HL-60 (cell line): ENCODE results near the gene DNAJC8.

Experiments
- DNase-seq, 2 experiments: peaks; one replicate each; pipeline ENCODE4 v3.0.0-alpha.2; 2010 to 2020; ENCODE audit warnings: low read depth in 1 of 2, low spot score in 1 of 2
- H3K27ac ChIP-seq: fragments of 250-450 bp; sonication (Bioruptor Pico); replicated peaks from 2 replicates; pipeline ENCODE4 v1.5.1; 2020; ENCODE audit warnings: mild to moderate bottlenecking, moderate library complexity
- H3K27me3 ChIP-seq: fragments of 250-450 bp; sonication (Bioruptor Pico); 2 replicates; pipeline ENCODE4 v1.5.1; 2021; ENCODE audit warnings: mild to moderate bottlenecking, moderate library complexity; ENCODE audit not compliant: insufficient read depth, poor library complexity, severe bottlenecking
- H3K4me3 ChIP-seq: replicated peaks from 2 replicates; pipeline ENCODE4 v1.5.1; 2011; ENCODE audit warnings: mild to moderate bottlenecking, control low read depth, low read length; ENCODE audit not compliant: insufficient read depth
- CTCF ChIP-seq: IDR thresholded peaks from one replicate; pipeline ENCODE4 v1.5.1; 2011; ENCODE audit warnings: low read length, control low read depth, inconsistent platforms; ENCODE audit not compliant: insufficient read depth
- GABPA ChIP-seq: IDR thresholded peaks from 2 replicates; pipeline ENCODE4 v1.6.1; 2012; ENCODE audit warnings: low read depth
- POLR2AphosphoS5 ChIP-seq: IDR thresholded peaks from 2 replicates; pipeline ENCODE4 v1.6.1; 2012; ENCODE audit warnings: low read depth
- REST ChIP-seq: IDR thresholded peaks from 2 replicates; pipeline ENCODE4 v1.6.1; 2012; ENCODE audit warnings: low read depth; ENCODE audit not compliant: insufficient replicate concordance
- SPI1 ChIP-seq: IDR thresholded peaks from 2 replicates; pipeline ENCODE4 v1.6.1; 2012; ENCODE audit warnings: low read depth, mild to moderate bottlenecking, borderline replicate concordance

Gene DNAJC8

DNA sequence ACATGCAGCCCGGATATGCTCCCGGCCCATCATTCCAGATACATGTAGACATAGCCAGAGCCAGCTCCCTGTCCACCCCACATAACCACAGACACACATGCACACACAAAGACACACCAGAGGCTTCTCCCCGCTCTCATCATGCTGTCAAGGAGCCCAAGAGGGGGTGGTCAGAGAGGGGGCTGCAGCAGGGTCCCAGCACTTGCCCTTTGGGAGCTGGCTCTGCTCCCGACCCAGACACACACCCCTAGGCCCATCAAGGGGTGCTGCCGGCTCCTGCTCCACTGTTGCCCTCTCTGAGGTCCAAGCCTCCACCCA is 58.9 kb downstream of the DNAJC8 start:
- H3K27ac ChIP-seq = peak overlapping the region; percentile 86
- peak overlapping the region; percentile 67 for H3K4me3 ChIP-seq
- DNase-seq = no peak
- H3K27me3 ChIP-seq = no peaks in the 10 kb centered on the region
- TF ChIP-seq POLR2AphosphoS5 = no peak
- no peak for TF ChIP-seq REST
- no peak for TF ChIP-seq GABPA
- TF ChIP-seq SPI1 = no peak

DNA sequence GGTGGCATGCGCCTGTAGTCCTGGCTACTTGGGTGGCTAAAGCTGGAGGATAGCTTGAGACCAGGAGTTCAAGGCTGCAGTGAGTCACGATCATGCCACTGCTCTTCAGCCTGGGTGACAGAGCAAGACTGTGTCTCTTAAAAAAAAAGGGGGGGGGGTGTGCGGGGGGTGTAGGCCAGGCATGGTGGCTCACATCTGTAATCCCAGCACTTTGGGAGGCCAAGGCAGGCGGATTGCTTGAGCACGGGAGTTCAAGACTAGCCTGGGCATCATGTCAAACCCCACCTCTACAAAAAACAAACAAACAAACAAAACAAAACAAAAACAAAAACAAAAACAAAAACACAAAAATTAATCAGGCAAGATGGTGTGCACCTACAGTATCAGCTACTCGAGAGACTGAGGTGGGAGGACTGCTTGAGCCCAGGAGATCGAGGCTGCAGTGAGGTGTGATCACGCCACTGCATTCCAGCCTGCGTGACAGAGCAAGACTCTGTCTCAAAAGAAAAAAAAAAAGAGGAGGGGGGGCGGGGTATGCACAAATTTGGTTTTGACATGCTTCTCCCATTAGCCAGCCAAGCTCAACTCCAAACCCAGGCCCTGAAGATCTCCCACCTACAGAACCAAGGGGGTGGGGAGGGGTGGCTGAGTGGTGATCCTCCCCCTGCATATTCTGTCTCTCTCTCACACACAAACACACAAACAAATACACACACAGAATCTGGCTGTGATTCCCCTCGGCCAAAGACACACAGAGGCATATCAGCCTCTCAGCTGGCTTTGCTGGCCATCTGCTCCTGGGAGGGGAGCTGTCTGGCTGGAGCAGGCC is 59.5 kb downstream of the DNAJC8 start:
- Histone ChIP-seq H3K27me3 (no peaks in the 10 kb centered on the region), H3K27ac (peak overlapping the region; percentile 86), H3K4me3 (peak overlapping the region; percentile 67)
- TF ChIP-seq CTCF (no peak), SPI1 (no peak), GABPA (no peak), POLR2AphosphoS5 (no peak), REST (no peak)
- DNase-seq = no peak

DNA sequence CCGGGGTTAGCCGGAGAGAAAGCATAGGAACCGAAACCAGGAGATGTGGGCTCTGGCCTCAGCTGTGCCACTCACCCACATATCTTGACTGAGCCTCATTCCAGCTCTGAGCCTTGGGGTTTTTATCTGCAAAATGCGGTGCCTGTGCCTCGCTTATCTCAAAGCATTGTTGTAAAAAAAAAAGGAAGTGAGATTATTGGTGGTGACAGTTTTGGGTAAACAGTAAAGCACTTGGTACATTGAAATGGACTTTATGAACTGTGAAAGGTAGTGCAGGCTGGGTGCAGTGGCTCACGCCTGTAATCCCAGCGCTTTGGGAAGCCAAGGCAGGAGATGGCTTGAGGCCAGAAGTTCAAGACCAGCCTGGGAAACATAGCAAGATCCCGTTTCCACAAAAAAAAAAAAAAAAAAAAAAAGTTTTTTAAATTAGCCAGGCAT is 60.1 kb downstream of the DNAJC8 start:
- DNase-seq = peak; percentile 85 to 87
- H3K27me3 ChIP-seq = no peaks in the 10 kb centered on the region
- H3K27ac ChIP-seq = peak overlapping the region; percentile 86
- TF ChIP-seq POLR2AphosphoS5 = peak; percentile 66
- no peak for TF ChIP-seq REST
- TF ChIP-seq GABPA = no peak
- peak; percentile 99 for TF ChIP-seq SPI1
- no peak overlapping the region for H3K4me3 ChIP-seq

DNA sequence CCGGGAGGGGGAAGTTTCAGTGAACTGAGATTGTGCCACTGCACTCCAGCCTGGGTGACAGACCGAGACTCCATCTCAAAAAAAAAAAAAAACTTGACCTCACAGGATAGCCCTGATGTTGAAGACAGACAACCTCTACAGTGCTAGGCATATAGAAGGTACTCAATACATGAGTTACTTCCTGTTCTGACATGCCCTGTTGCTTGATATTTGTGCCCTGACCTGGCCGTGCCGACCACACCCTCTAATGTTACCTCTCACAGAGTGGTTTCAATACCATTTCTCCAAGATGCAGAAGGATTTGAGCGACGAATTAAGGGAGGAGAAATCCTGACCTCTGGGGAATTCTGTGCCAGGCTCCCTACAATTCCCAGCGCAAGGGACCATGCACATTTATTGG is 61.6 kb downstream of the DNAJC8 start:
- Histone ChIP-seq H3K4me3 (no peak overlapping the region), H3K27me3 (no peaks in the 10 kb centered on the region), H3K27ac (peak overlapping the region; percentile 86)
- DNase-seq = no peak
- TF ChIP-seq CTCF = no peak
- TF ChIP-seq GABPA = no peak
- TF ChIP-seq SPI1 = no peak
